MCF 10A (cell line): ENCODE data around the gene FAAH2. TPM values are rescaled to one million over a fixed set of nuclear protein-coding genes. Genes with fewer than 3 reads are reported as not detected.

Experiments used
- BruUV-seq: library from RNA; stranded (reverse); fragments of 400-500 nt; replicated peaks from 2 replicates; lab custom pipeline; 2021; lab: Mats Ljungman, UMichigan
- CTCF ChIA-PET: fragments of 300-600 bp; sonication (Branson Sonifier 250); formaldehyde crosslinking; extraction: SDS; loops from one replicate; lab custom pipeline; 2021; ENCODE audit warnings: antibody characterized with exemption, inconsistent platforms; lab: Yijun Ruan, JAX
- POLR2A ChIA-PET: fragments of 300-600, 350-650 bp; sonication (Branson Sonifier 250); formaldehyde crosslinking; extraction: SDS; loops from one replicate; lab custom pipeline; 2020; ENCODE audit warnings: antibody characterized with exemption, inconsistent platforms; lab: Yijun Ruan, JAX
- DNase-seq: peaks from one replicate; pipeline ENCODE4 v3.0.0-alpha.2; 2018; ENCODE audit not compliant: unreplicated experiment
- H3K27ac Mint-ChIP-seq: one replicate; pipeline ENCODE4 v1.8.0; 2022; ENCODE audit warnings: mild to moderate bottlenecking, low read depth, mixed read lengths; ENCODE audit not compliant: unreplicated experiment
- H3K27me3 Mint-ChIP-seq: one replicate; pipeline ENCODE4 v1.8.0; 2022; ENCODE audit warnings: mixed read lengths; ENCODE audit not compliant: insufficient read depth, unreplicated experiment
- H3K36me3 Mint-ChIP-seq: one replicate; pipeline ENCODE4 v1.8.0; 2022; ENCODE audit warnings: mild to moderate bottlenecking, moderate library complexity, mixed read lengths; ENCODE audit not compliant: insufficient read depth, unreplicated experiment
- H3K4me1 Mint-ChIP-seq: one replicate; pipeline ENCODE4 v1.8.0; 2022; ENCODE audit warnings: mixed read lengths; ENCODE audit not compliant: insufficient read depth, unreplicated experiment
- H3K4me3 Mint-ChIP-seq: one replicate; pipeline ENCODE4 v1.8.0; 2022; ENCODE audit warnings: mild to moderate bottlenecking, moderate library complexity, mixed read lengths; ENCODE audit not compliant: unreplicated experiment
- H3K9me3 Mint-ChIP-seq: one replicate; pipeline ENCODE4 v1.8.0; 2022; ENCODE audit warnings: mixed read lengths; ENCODE audit not compliant: unreplicated experiment
- CTCF ChIP-seq: fragments of 200-600 bp; IDR thresholded peaks from one replicate; pipeline ENCODE4 v1.8.0; 2022; ENCODE audit warnings: antibody characterized with exemption, mild to moderate bottlenecking; ENCODE audit not compliant: unreplicated experiment
- intact Hi-C: fragments of 100-400 bp; cut with micrococcal nuclease; formaldehyde crosslinking; loops from 2 replicates; pipeline ENCODE4 v1.14.1; 2022
- total RNA-seq: library from RNA; stranded (reverse); gene quantifications from 2 replicates; pipeline ENCODE4 v1.2.3, GENCODE V29; 2022

FAAH2 gene
- total RNA-seq, 1 experiment from 2014 or later, result 3.1 TPM

GRCh38 chrX:57481514-57481913, 195.0 kb downstream of the FAAH2 start:
- Mint-ChIP-seq H3K9me3 (peaks cover 7% of the 10 kb centered on the region), H3K4me1 (no peaks in the 10 kb centered on the region), H3K27me3 (peaks cover 12% of the 10 kb centered on the region), H3K36me3 (no peaks in the 10 kb centered on the region), H3K4me3 (no peak overlapping the region), H3K27ac (no peak overlapping the region)
- intact Hi-C loops, result no loop called here
- DNase-seq, result no peak
- CTCF ChIA-PET, result interaction anchor here (0.7 kb wide), 1 partner anchor 26 kb away, joined by 3 read pairs; no protein-coding TSS in a partner anchor
- no TSS peak for BruUV-seq
- no peak for TF ChIP-seq CTCF
- POLR2A ChIA-PET, result no interaction called here

GRCh38 chrX:57516491-57516890, 230.0 kb downstream of the FAAH2 start:
- H3K27ac Mint-ChIP-seq, result no peak overlapping the region
- BruUV-seq, result no TSS peak
- H3K36me3 Mint-ChIP-seq, result no peaks in the 10 kb centered on the region
- ChIA-PET POLR2A (no interaction called here), CTCF (interaction anchor here (1.1 kb wide), 1 partner anchor 230 kb away, joined by 4 read pairs; the partner anchor contains the start of gene FAAH2)
- no peaks in the 10 kb centered on the region for H3K9me3 Mint-ChIP-seq
- no peaks in the 10 kb centered on the region for H3K4me1 Mint-ChIP-seq
- intact Hi-C loops, result no loop called here
- no peak for DNase-seq
- no peak overlapping the region for H3K4me3 Mint-ChIP-seq
- no peak for TF ChIP-seq CTCF
- H3K27me3 Mint-ChIP-seq, result peaks cover 59% of the 10 kb centered on the region

GRCh38 chrX:57519578-57520118, 233.1 kb downstream of the FAAH2 start:
- no TSS peak for BruUV-seq
- ChIA-PET CTCF (interaction anchor here (0.6 kb wide), 1 partner anchor 785 kb away, joined by 4 read pairs; no protein-coding TSS in a partner anchor), POLR2A (no interaction called here)
- no peak overlapping the region for H3K27ac Mint-ChIP-seq
- H3K4me1 Mint-ChIP-seq, result no peaks in the 10 kb centered on the region
- no peak overlapping the region for H3K4me3 Mint-ChIP-seq
- H3K9me3 Mint-ChIP-seq, result peaks cover 9% of the 10 kb centered on the region
- DNase-seq, result no peak
- H3K36me3 Mint-ChIP-seq, result no peaks in the 10 kb centered on the region
- TF ChIP-seq CTCF, result no peak
- intact Hi-C loops, result no loop called here
- H3K27me3 Mint-ChIP-seq, result peaks cover 47% of the 10 kb centered on the region

GRCh38 chrX:57528670-57529255, 242.3 kb downstream of the FAAH2 start:
- H3K27me3 Mint-ChIP-seq, result peaks cover 64% of the 10 kb centered on the region
- intact Hi-C loops, result loop anchor here (5.0 kb wide), 2 partner anchors 389 to 404 kb away; no protein-coding TSS in a partner anchor
- no peaks in the 10 kb centered on the region for H3K36me3 Mint-ChIP-seq
- H3K4me3 Mint-ChIP-seq, result no peak overlapping the region
- no peaks in the 10 kb centered on the region for H3K4me1 Mint-ChIP-seq
- CTCF ChIA-PET, result interaction anchor here (0.6 to 1.6 kb wide), 5 partner anchors 9 to 401 kb away, joined by 3 to 4 read pairs (median 3); no protein-coding TSS in a partner anchor
- peak; percentile 42 for DNase-seq
- H3K9me3 Mint-ChIP-seq, result peaks cover 16% of the 10 kb centered on the region
- BruUV-seq, result no TSS peak
- TF ChIP-seq CTCF, result peak; percentile 49
- POLR2A ChIA-PET, result no interaction called here
- H3K27ac Mint-ChIP-seq, result no peak overlapping the region

Other genes with a start within 250 kb of the FAAH2 start
- 7.2 and 9.5 TPM in 2 replicates for gene SPIN2B, start 165.2 kb upstream of the FAAH2 start, total RNA-seq
- gene SPIN2A, start 149.3 kb upstream of the FAAH2 start, total RNA-seq, result 0.44 and 0.91 TPM in 2 replicates